DMS114 treated with DMSO at 0.1 percent for 48 hours (cell line): ENCODE data around the gene KIAA1217.

Experiments used
- DNase-seq: peaks from one replicate; lab custom pipeline; 2025; ENCODE audit not compliant: unreplicated experiment; lab: John Stamatoyannopoulos, UW

The KIAA1217 gene

GRCh38 chr10:24288581-24288980 lies 79.6 kb downstream of the KIAA1217 start:
- DNase-seq = no peak

GRCh38 chr10:24289235-24289634 lies 80.3 kb downstream of the KIAA1217 start:
- no peak for DNase-seq

DNA sequence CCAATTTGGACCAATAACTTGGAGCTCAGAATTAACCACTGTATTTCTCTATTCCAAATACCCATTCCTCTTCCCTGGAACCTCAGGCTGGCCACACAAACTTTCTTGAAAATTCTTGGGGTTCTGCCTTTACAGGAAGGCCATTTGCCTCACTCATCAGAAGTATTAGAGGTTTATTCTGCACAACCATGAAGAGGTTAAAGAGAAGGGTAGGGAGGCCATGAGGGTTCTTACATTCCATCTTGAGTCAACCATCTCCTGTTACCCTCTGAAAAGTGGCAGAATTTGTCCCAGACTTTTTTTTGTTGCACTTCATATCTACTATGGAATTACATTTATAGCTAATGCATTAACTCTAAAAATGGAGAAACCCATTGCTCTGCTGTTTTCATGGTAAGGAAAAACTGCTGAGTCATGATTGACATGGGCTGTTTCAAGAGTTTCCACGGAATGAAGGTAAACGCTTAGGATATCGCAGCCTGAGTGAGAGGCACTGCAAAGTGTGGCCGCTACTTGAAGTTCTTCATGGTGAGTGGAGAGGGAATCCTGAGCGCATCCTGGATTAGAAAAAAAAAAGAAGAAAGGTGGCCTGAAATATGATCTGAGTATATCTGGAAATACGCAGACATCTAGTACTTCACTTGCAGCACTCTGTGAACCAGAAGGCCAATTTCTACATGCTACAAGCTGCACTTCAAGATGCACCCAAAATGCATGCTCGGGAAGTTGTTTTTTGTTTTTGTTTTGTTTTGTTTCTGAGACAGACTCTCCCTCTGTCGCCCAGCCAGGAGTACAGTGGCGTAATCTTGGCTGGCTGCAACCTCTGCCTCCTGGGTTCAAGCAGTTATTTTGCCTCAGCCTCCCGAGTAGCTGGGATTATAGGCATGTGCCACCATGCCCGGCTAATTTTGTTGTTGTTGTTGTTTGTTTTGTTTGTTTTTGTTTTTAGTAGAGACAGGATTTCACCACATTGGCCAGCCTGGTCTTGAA lies 83.7 kb downstream of the KIAA1217 start:
- DNase-seq = no peak

GRCh38 chr10:24299578-24300260 lies 90.8 kb downstream of the KIAA1217 start:
- DNase-seq = no peak

GRCh38 chr10:24303522-24304310 lies 94.8 kb downstream of the KIAA1217 start:
- no peak for DNase-seq

DNA sequence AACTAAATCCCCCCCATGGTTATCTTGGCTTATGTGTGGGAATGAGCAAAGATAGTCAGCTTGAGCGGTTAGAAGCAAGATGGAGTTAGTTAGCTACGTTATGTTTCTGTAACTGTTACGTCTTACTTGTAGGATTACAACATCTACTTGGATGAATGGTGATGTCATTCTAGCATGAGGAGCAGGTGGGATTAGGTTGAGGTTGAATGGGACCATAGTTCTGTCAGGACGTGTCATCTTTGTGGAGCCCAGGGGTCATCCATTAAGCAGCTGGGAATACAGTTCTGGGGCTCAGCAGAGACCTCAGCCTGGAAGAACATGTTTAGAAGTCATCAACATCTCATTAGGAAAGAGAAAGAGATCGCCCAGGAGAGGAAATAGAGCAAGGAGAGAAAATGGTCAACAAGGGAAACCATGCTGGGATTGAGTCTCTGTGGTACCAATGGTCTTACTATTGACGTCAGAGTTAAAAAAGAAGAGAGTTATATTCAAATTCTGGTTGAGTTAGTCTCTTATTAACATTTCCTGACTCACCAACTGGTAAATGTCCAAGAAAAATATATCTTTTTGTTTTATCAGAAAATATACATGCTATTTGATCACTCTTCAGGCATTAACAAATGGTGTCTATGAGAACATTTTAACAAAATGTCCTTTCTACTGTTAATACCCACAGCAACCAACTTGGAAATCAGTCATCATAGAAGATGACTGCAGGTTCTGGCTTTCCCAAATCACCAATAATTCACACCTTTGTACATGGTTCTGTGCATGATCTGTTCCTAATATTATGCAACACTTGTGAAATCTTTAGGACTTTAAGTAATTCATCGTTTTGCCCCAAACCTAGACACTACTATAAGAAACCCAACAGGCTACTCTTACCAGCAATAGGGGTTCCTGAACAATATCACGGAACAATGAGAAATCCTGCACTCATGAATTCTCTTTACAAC lies 96.9 kb downstream of the KIAA1217 start:
- no peak for DNase-seq

DNA sequence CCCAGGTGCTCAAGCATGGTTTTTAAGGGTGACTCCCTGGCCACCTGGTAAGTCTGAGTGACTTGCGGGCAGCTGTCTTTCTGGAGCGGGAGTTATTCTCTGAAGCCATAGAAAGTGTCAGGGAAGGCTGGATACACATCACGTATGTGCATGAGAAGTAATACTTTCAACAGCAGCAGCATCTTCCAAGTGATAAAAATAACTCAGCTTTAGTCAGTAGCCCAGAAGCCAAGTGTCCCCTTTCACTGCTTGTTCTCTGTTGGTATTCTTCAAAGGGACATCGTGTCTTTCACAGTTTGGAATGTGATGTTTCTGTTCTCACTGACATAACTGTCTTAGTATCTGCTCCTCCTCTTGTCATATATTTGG lies 97.6 kb downstream of the KIAA1217 start:
- no peak for DNase-seq

DNA sequence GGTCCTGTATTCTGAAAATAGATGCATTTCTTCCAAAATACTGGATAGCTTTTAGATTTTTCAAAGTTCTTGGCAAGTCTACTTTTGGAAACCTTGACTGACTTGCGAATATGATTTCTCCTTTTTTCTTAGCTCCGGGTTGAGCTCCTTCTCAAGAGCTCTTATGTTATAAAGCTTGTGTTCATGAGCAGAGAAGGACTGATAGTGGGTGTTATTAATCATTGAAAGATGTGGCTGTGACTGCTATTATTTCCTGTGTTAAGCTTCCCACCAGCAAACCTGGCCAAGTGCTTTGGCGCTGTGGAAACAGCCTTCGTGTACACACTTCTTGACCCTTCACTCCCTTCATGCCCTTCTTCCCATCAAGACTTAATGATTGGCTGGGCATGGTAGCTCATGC lies 98.2 kb downstream of the KIAA1217 start:
- no peak for DNase-seq

DNA sequence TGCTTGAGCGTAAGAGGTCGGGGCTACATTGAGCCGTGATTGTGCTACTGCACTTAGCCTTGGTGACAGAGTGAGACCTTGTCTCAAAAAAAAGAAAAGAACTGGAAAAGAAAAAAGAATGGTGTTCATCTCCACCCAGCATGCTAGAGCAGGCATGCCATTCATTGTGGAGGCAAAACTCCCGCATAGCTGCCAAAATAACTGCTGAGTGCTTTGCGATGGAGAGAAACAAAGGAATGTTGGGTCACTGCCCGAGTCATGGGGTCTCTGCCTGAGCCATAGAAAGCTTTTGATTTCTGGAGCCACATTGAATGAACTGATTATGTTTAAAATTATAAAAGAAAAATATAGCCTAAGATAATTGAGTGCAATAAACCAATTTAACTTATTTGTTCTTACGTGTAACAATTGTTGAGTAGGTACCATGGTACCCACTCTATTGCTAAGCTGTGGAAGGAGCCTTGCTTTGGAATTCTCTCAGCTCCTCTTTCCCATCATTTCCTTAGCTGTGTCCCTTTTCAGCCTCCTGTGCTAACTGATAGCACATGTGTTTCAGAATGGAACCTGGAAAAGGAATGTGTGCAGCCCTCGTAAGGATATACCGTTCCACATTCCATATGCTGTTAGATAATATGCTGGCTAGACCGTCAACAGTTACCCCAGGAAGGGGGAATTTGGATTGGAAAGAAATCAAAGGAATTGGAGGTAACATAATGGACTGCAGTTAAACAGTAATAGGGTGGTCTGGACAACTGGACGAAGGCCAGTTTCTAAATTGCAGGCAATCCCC lies 99.0 kb downstream of the KIAA1217 start:
- DNase-seq = no peak

DNA sequence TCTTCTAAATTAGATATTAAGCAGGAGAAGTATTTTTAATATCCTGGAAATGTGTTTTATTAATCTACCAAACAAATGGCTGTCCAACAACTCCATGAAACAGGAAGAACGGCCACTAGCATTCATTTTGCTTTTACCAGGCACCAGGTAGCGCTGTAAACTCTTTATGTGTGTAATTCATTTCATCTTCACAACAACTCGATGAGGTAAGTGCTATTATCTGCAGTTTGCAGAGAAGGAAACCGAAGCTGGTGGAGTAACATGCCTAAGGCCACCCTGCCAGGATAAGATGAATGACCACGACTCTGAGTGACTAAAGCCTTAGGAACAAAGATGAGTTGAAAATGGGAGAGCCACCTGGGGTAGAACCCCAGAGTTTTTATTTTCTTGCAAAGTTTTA lies 101.2 kb downstream of the KIAA1217 start:
- no peak for DNase-seq

DNA sequence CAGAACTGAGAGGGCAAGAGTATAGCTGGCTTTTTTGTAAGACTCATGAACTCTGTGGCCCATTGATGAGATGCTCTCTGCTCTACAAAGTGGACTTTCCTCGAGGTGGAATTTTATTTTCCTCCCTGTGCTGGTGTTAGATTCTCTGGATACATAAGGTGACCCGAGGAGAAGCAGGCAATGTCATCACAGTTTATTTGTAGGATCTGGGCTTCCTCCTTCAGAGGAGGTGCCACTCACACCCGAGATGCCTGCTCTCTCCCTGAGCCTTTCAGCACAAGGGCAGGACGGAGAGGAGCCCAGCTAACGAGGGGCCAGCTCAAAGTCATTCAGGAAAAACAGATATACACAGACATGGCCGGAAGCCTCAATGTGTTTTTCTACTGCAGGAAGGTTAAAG lies 103.0 kb downstream of the KIAA1217 start:
- no peak for DNase-seq

- no peak for DNase-seq
These were observed 104.3 kb downstream of the KIAA1217 start for GRCh38 chr10:24313283-24313682.

DNA sequence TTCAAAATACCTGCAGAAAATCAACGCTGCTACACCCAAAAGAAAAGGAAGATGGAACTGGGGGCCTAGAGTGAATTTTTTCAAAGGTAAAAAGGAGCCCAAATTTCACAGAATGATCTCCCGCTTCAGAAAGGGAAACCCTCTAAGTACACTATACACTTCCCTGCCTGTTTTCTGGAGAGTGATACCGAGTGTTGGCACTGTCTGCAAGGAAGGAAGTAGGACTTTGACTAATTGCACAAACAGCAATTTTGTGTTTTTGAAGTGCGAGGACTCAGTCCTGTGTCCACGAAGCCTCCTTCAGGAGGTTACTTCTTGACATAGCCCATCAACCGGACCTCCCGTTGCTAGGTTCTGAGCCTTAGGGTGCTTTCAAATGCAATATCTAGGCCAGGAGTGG lies 106.3 kb downstream of the KIAA1217 start:
- no peak for DNase-seq

GRCh38 chr10:24318517-24318916 lies 109.6 kb downstream of the KIAA1217 start:
- no peak for DNase-seq

- DNase-seq = no peak
These were observed 111.4 kb downstream of the KIAA1217 start for GRCh38 chr10:24320373-24320772.

- DNase-seq = no peak
These were observed 115.7 kb downstream of the KIAA1217 start for GRCh38 chr10:24324651-24325050.

DNA sequence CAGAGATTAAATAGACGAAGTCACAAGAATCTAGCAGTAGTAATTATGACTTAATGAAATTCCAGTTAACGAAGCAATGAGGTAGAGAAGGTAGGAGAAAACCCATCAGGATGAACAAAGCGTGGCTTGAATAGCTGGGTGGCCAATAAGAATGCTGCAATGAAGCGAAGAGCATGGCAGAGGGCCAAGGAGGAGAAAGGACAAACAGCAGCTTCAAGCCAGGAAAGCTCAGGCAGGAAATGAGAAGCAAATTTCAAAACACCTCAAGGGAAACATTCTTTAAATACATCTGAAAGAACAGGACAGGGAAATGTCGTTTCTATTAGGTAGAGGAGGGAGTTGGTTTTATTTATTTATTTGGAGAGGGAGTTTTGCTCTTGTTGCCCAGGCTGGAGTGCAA lies 122.5 kb downstream of the KIAA1217 start:
- no peak for DNase-seq

DNA sequence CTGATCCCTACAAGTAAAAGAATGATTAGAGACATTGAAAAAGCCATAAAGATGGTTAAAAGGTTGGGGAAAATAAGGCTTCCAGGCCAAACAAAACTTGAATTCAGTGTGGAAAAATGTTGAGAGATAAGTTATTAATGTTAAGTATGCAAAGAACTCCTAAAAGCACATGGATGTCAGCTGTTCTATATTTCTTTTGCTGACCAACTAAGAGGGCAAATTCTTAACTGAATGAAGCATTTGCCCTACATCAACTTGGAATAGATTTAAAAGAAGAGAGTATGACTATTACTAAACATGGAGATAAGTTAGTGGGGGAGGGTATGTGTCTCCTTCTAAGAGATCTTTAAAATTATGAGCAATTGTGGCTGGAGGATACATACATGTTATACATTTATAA lies 124.8 kb downstream of the KIAA1217 start:
- no peak for DNase-seq

GRCh38 chr10:24334279-24334939 lies 125.5 kb downstream of the KIAA1217 start:
- DNase-seq = no peak
